HEK293 (cell line): ENCODE data around the gene LASP1.
A peak's percentile ranks its signal among the peaks of the same experiment; 100 is the strongest.

Experiments
- BCL11B ChIP-seq: fragments of 450-650 bp; formaldehyde crosslinking; IDR thresholded peaks from 2 replicates; pipeline ENCODE4 v1.5.1; 2016; ENCODE audit warnings: low read depth, missing biosample characterization, missing genetic modification characterization
- GLIS2 ChIP-seq: fragments of 450-650 bp; formaldehyde crosslinking; IDR thresholded peaks from 2 replicates; pipeline ENCODE4 v1.5.1; 2016; ENCODE audit warnings: missing biosample characterization, missing genetic modification characterization
- HOXC10 ChIP-seq: sonication (generic); formaldehyde crosslinking; IDR thresholded peaks from 2 replicates; pipeline ENCODE4 v1.8.1; 2023; ENCODE audit warnings: mild to moderate bottlenecking, missing genetic modification reagents
- KLF8 ChIP-seq: fragments of 450-650 bp; formaldehyde crosslinking; IDR thresholded peaks from 2 replicates; pipeline ENCODE4 v1.5.1; 2016; ENCODE audit warnings: missing biosample characterization, missing genetic modification characterization
- PBX3 ChIP-seq: sonication (generic); formaldehyde crosslinking; IDR thresholded peaks from 2 replicates; pipeline ENCODE4 v1.8.1; 2022; ENCODE audit warnings: mild to moderate bottlenecking, moderate library complexity, missing genetic modification reagents
- SCRT1 ChIP-seq: fragments of 450-650 bp; formaldehyde crosslinking; IDR thresholded peaks from 2 replicates; pipeline ENCODE4 v1.5.1; 2016; ENCODE audit warnings: missing biosample characterization, missing genetic modification characterization, borderline replicate concordance
- ZBTB20 ChIP-seq: fragments of 450-650 bp; formaldehyde crosslinking; IDR thresholded peaks from 2 replicates; pipeline ENCODE4 v1.5.1; 2016; ENCODE audit warnings: missing biosample characterization, missing genetic modification characterization
- ZBTB26 ChIP-seq: fragments of 450-650 bp; formaldehyde crosslinking; optimal IDR thresholded peaks from 2 replicates; pipeline ENCODE3; 2016; ENCODE audit warnings: missing biosample characterization, mild to moderate bottlenecking, missing genetic modification characterization
- ZIC2 ChIP-seq: fragments of 450-650 bp; formaldehyde crosslinking; IDR thresholded peaks from 2 replicates; pipeline ENCODE4 v1.5.1; 2016; ENCODE audit warnings: missing biosample characterization, missing genetic modification characterization
- ZNF114 ChIP-seq: fragments of 450-650 bp; formaldehyde crosslinking; IDR thresholded peaks from 2 replicates; pipeline ENCODE4 v1.5.0; 2017; ENCODE audit warnings: missing biosample characterization, missing genetic modification characterization
- ZNF132 ChIP-seq: fragments of 450-650 bp; formaldehyde crosslinking; IDR thresholded peaks from 2 replicates; pipeline ENCODE4 v1.5.1; 2017; ENCODE audit warnings: missing biosample characterization, missing genetic modification characterization, borderline replicate concordance
- ZNF133 ChIP-seq: fragments of 450-650 bp; formaldehyde crosslinking; IDR thresholded peaks from 2 replicates; pipeline ENCODE4 v1.5.1; 2016; ENCODE audit warnings: missing biosample characterization, missing genetic modification characterization
- ZNF211 ChIP-seq: fragments of 450-650 bp; formaldehyde crosslinking; IDR thresholded peaks from 2 replicates; pipeline ENCODE4 v1.5.1; 2016; ENCODE audit warnings: low read depth, missing biosample characterization, missing genetic modification characterization
- ZNF23 ChIP-seq: fragments of 450-650 bp; formaldehyde crosslinking; IDR thresholded peaks from 2 replicates; pipeline ENCODE4 v1.5.1; 2016; ENCODE audit warnings: missing biosample characterization, missing genetic modification characterization, borderline replicate concordance
- ZNF518A ChIP-seq: fragments of 450-650 bp; formaldehyde crosslinking; conservative IDR thresholded peaks from 2 replicates; pipeline ENCODE4 v1.5.1; 2016; ENCODE audit warnings: low read depth, missing biosample characterization, missing genetic modification characterization
- ZNF529 ChIP-seq: fragments of 450-650 bp; formaldehyde crosslinking; IDR thresholded peaks from 2 replicates; pipeline ENCODE4 v1.5.1; 2017; ENCODE audit warnings: missing genetic modification characterization, missing biosample characterization; ENCODE audit not compliant: insufficient replicate concordance
- ZNF544 ChIP-seq: fragments of 450-650 bp; formaldehyde crosslinking; IDR thresholded peaks from 2 replicates; pipeline ENCODE4 v1.5.0; 2017; ENCODE audit warnings: missing biosample characterization, missing genetic modification characterization
- ZNF560 ChIP-seq: fragments of 450-650 bp; formaldehyde crosslinking; IDR thresholded peaks from 2 replicates; pipeline ENCODE4 v1.5.1; 2017; ENCODE audit warnings: missing biosample characterization, missing genetic modification characterization, borderline replicate concordance
- ZNF610 ChIP-seq: fragments of 450-650 bp; formaldehyde crosslinking; IDR thresholded peaks from 2 replicates; pipeline ENCODE4 v1.5.1; 2016; ENCODE audit warnings: missing biosample characterization, missing genetic modification characterization, borderline replicate concordance
- ZNF626 ChIP-seq: fragments of 450-650 bp; sonication (Bioruptor Pico); formaldehyde crosslinking; IDR thresholded peaks from 2 replicates; pipeline ENCODE4 v1.5.1; 2018; ENCODE audit warnings: missing biosample characterization, missing genetic modification characterization, inconsistent platforms
- ZNF629 ChIP-seq: fragments of 450-650 bp; formaldehyde crosslinking; IDR thresholded peaks from 2 replicates; pipeline ENCODE4 v1.5.1; 2017; ENCODE audit warnings: missing biosample characterization, missing genetic modification characterization
- ZNF707 ChIP-seq: fragments of 450-650 bp; formaldehyde crosslinking; IDR thresholded peaks from 2 replicates; pipeline ENCODE4 v1.5.1; 2016; ENCODE audit warnings: missing biosample characterization, missing genetic modification characterization
- TF ChIP-seq, protein P1 (sequence below): fragments of 450-650 bp; formaldehyde crosslinking; IDR thresholded peaks from 2 replicates; pipeline ENCODE4 v1.5.1; 2016; ENCODE audit warnings: missing biosample characterization, missing genetic modification characterization
- TF ChIP-seq, protein P2 (sequence below): fragments of 450-650 bp; formaldehyde crosslinking; IDR thresholded peaks from 2 replicates; pipeline ENCODE4 v1.5.1; 2016; ENCODE audit warnings: missing biosample characterization, missing genetic modification characterization
- TF ChIP-seq, protein P3 (sequence below): fragments of 450-650 bp; formaldehyde crosslinking; IDR thresholded peaks from 2 replicates; pipeline ENCODE4 v1.5.1; 2016; ENCODE audit warnings: missing biosample characterization, missing genetic modification characterization

The LASP1 gene

DNA sequence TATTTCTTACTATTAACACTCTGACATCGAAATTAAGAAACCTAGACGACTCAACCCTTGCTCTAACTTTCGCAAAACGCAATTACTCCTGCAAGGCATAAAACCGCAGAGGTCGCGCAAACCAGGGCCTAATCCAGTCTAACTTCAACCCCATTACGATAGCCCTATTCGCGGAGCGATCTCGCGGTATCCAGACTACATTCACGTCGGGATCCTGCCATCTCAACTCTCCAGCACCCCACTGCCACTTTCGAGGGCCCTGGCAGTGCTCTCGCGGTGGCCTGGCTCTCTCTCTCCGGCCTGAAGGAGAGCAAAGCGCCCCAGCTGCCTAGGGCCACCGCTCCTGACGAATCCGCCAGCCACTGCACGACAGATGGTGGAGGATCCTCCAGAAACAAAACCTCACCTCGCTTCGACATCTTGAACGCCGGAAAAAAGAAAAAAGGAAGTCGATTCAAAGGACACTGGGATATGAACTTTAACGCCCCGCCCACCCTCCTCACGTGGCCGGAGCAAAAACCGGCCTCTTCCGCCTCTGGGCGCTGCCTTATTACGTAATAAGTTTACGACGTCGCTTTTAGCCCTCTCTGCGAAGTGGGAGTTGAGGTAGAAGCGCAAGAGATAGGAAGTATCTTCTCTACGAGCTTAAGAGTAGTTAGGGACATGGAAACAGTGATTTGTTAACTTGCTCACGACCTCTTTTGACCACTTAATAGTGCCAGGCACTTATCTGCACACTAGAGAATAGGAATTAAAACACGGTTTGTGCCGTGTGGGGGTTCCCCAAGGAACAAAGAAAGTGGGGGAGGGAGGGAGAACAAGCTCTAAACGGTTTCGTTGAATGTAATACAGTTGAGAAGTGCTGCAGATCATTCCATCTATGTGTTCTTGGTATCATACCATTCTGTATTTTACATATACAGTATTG is 16.3 kb upstream of the LASP1 start, which contains the start of gene RPL23 (continued):
- TF ChIP-seq ZNF560, result no peak
- peak; percentile 31 for TF ChIP-seq ZBTB26 (tag by site-specific recombination)
- no peak for TF ChIP-seq ZIC2
- TF ChIP-seq KLF8, result peak; percentile 70
- TF ChIP-seq, protein P1, sequence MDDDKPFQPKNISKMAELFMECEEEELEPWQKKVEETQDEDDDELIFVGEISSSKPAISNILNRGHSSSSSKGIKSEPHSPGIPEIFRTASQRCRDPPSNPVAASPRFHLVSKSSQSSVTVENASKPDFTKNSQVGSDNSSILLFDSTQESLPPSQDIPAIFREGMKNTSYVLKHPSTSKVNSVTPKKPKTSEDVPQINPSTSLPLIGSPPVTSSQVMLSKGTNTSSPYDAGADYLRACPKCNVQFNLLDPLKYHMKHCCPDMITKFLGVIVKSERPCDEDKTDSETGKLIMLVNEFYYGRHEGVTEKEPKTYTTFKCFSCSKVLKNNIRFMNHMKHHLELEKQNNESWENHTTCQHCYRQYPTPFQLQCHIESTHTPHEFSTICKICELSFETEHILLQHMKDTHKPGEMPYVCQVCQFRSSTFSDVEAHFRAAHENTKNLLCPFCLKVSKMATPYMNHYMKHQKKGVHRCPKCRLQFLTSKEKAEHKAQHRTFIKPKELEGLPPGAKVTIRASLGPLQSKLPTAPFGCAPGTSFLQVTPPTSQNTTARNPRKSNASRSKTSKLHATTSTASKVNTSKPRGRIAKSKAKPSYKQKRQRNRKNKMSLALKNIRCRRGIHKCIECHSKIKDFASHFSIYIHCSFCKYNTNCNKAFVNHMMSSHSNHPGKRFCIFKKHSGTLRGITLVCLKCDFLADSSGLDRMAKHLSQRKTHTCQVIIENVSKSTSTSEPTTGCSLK (tag by site-specific recombination), result no peak
- no peak for TF ChIP-seq ZNF544
- peak; percentile 59 for TF ChIP-seq ZBTB20 (tag by site-specific recombination)
- TF ChIP-seq ZNF626, result no peak
- peak; percentile 64 for TF ChIP-seq ZNF518A
- no peak for TF ChIP-seq ZNF211 (tag by site-specific recombination)
- no peak for TF ChIP-seq HOXC10 (CRISPR knock-in tag)
- TF ChIP-seq, protein P2, sequence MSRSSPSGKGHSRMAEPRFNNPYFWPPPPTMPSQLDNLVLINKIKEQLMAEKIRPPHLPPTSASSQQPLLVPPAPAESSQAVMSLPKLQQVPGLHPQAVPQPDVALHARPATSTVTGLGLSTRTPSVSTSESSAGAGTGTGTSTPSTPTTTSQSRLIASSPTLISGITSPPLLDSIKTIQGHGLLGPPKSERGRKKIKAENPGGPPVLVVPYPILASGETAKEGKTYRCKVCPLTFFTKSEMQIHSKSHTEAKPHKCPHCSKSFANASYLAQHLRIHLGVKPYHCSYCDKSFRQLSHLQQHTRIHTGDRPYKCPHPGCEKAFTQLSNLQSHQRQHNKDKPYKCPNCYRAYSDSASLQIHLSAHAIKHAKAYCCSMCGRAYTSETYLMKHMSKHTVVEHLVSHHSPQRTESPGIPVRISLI (tag by site-specific recombination), result peak; percentile 98
- TF ChIP-seq ZNF23 (tag by site-specific recombination), result no peak
- TF ChIP-seq GLIS2 (tag by site-specific recombination), result no peak
- TF ChIP-seq ZNF707 (tag by site-specific recombination), result no peak; the same call in 1 of the 2 replicates
- TF ChIP-seq ZNF114 (tag by site-specific recombination), result no peak
- TF ChIP-seq ZNF132, result no peak
- TF ChIP-seq SCRT1 (tag by site-specific recombination), result no peak
- TF ChIP-seq, protein P3, sequence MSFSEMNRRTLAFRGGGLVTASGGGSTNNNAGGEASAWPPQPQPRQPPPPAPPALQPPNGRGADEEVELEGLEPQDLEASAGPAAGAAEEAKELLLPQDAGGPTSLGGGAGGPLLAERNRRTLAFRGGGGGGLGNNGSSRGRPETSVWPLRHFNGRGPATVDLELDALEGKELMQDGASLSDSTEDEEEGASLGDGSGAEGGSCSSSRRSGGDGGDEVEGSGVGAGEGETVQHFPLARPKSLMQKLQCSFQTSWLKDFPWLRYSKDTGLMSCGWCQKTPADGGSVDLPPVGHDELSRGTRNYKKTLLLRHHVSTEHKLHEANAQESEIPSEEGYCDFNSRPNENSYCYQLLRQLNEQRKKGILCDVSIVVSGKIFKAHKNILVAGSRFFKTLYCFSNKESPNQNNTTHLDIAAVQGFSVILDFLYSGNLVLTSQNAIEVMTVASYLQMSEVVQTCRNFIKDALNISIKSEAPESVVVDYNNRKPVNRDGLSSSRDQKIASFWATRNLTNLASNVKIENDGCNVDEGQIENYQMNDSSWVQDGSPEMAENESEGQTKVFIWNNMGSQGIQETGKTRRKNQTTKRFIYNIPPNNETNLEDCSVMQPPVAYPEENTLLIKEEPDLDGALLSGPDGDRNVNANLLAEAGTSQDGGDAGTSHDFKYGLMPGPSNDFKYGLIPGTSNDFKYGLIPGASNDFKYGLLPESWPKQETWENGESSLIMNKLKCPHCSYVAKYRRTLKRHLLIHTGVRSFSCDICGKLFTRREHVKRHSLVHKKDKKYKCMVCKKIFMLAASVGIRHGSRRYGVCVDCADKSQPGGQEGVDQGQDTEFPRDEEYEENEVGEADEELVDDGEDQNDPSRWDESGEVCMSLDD (tag by site-specific recombination), result peak; percentile 35; the same call in 1 of the 2 replicates
- TF ChIP-seq ZNF610 (tag by site-specific recombination), result 0 out of 2 replicates have a peak, but pooled peaks have one; percentile 17
- no peak for TF ChIP-seq PBX3 (CRISPR knock-in tag)
- TF ChIP-seq ZNF629 (tag by site-specific recombination), result peak; percentile 100
- TF ChIP-seq ZNF133, result no peak
- no peak for TF ChIP-seq BCL11B
- no peak for TF ChIP-seq ZNF529 (tag by site-specific recombination)
